GM12892 (cell line): ENCODE measurements around the gene RASA3.

Experiments
- POLR2A ChIP-seq: IDR thresholded peaks from 2 replicates; pipeline ENCODE4 v1.6.1; 2011; ENCODE audit warnings: low read depth, low read length, control low read depth
- POLR2AphosphoS5 ChIP-seq: IDR thresholded peaks from 2 replicates; pipeline ENCODE4 v1.6.1; 2011; ENCODE audit warnings: low read depth, low read length, control low read depth

GRCh38 chr13:114022876-114023275 is 109.5 kb downstream of the RASA3 start:
- no peak for TF ChIP-seq POLR2A
- no peak for TF ChIP-seq POLR2AphosphoS5
